OCI-LY3 (cell line): ENCODE measurements around the gene MTHFD2L.

Source experiments
- H2AFZ ChIP-seq: fragments of 200-600, 300-600 bp; shearing (Covaris generic); 2 replicates; pipeline ENCODE4 v1.6.0; 2014; ENCODE audit warnings: antibody characterized with exemption, low read depth, low read length
- H3K27ac ChIP-seq: fragments of 200-600, 300-600 bp; sonication (generic); 2 replicates; pipeline ENCODE4 v1.5.1; 2014; ENCODE audit warnings: mild to moderate bottlenecking, low read length, moderate library complexity, mixed read lengths
- H3K27me3 ChIP-seq: fragments of 200-600, 300-600 bp; sonication (generic); 2 replicates; pipeline ENCODE4 v1.6.1; 2014; ENCODE audit warnings: low read depth, low read length, mixed read lengths
- H3K36me3 ChIP-seq: fragments of 200-600, 300-600 bp; sonication (generic); replicated peaks from 2 replicates; pipeline ENCODE3; 2014; ENCODE audit warnings: low read depth, low read length, mixed read lengths
- H3K4me1 ChIP-seq: fragments of 300-600, 200-600 bp; sonication (generic); 2 replicates; pipeline ENCODE4 v1.6.1; 2014; ENCODE audit warnings: low read length, mixed read lengths
- H3K4me2 ChIP-seq: fragments of 200-600, 300-600 bp; sonication (generic); 2 replicates; pipeline ENCODE4 v1.6.1; 2014; ENCODE audit warnings: low read length, mixed read lengths
- H3K4me3 ChIP-seq: fragments of 300-600, 200-600 bp; sonication (generic); 2 replicates; pipeline ENCODE4 v1.5.1; 2014; ENCODE audit warnings: antibody characterized with exemption, mild to moderate bottlenecking, low read length, moderate library complexity
- H3K79me2 ChIP-seq: fragments of 300-600, 200-600 bp; shearing (Covaris generic); 2 replicates; pipeline ENCODE4 v1.6.1; 2014; ENCODE audit warnings: mild to moderate bottlenecking, low read length, mixed read lengths
- H3K9ac ChIP-seq: fragments of 300-600, 200-600 bp; shearing (Covaris generic); 2 replicates; pipeline ENCODE4 v1.6.0; 2014; ENCODE audit warnings: mild to moderate bottlenecking, low read length, moderate library complexity
- H3K9me3 ChIP-seq: fragments of 200-600, 300-600 bp; shearing (Covaris generic); 2 replicates; pipeline ENCODE4 v1.6.1; 2014; ENCODE audit warnings: low read length, mixed read lengths; ENCODE audit not compliant: insufficient read depth
- H4K20me1 ChIP-seq: fragments of 200-600, 300-600 bp; sonication (generic); 2 replicates; pipeline ENCODE4 v1.6.1; 2016; ENCODE audit warnings: low read length, mixed read lengths; ENCODE audit not compliant: insufficient read depth
- CTCF ChIP-seq: fragments of 200-600, 300-600 bp; sonication (generic); IDR thresholded peaks from 2 replicates; pipeline ENCODE4 v1.5.1; 2014; ENCODE audit warnings: antibody characterized with exemption, low read length, low read depth
- EZH2phosphoT487 ChIP-seq: fragments of 200-600 bp; shearing (Covaris generic); IDR thresholded peaks from 2 replicates; pipeline ENCODE4 v1.6.1; 2018; ENCODE audit warnings: antibody characterized with exemption, mixed run types, low read depth

MTHFD2L gene

GRCh38 chr4:74168841-74169240 is 10.9 kb downstream of the MTHFD2L start:
- Histone ChIP-seq H4K20me1 (no peaks in the 10 kb centered on the region), H3K27me3 (no peaks in the 10 kb centered on the region), H3K4me1 (peaks cover 11% of the 10 kb centered on the region), H3K27ac (no peak overlapping the region), H3K79me2 (peaks cover 6% of the 10 kb centered on the region; the same call in 1 of the 2 replicates), H3K9ac (no peak overlapping the region), H3K36me3 (peaks cover 4% of the 10 kb centered on the region), H3K4me3 (no peak overlapping the region), H3K4me2 (no peak overlapping the region), H3K9me3 (no peaks in the 10 kb centered on the region), H2AFZ (no peak overlapping the region)
- TF ChIP-seq CTCF (no peak), EZH2phosphoT487 (no peak)

- H3K36me3 ChIP-seq: no peaks in the 10 kb centered on the region
- peaks cover 7% of the 10 kb centered on the region for H3K4me1 ChIP-seq
- no peak overlapping the region for H3K27ac ChIP-seq
- H4K20me1 ChIP-seq: no peaks in the 10 kb centered on the region
- no peaks in the 10 kb centered on the region for H3K9me3 ChIP-seq
- no peaks in the 10 kb centered on the region for H3K79me2 ChIP-seq
- no peak overlapping the region for H3K9ac ChIP-seq
- H3K4me2 ChIP-seq: no peak overlapping the region
- no peaks in the 10 kb centered on the region for H3K27me3 ChIP-seq
- TF ChIP-seq EZH2phosphoT487 (no peak), CTCF (no peak)
- H3K4me3 ChIP-seq: no peak overlapping the region
- H2AFZ ChIP-seq: no peak overlapping the region
Measured at GRCh38 chr4:74173321-74173720, 15.4 kb downstream of the MTHFD2L start.

- TF ChIP-seq CTCF (no peak), EZH2phosphoT487 (no peak)
- no peak overlapping the region for H2AFZ ChIP-seq
- H3K9ac ChIP-seq: no peak overlapping the region
- H4K20me1 ChIP-seq: no peaks in the 10 kb centered on the region
- H3K27ac ChIP-seq: no peak overlapping the region
- H3K36me3 ChIP-seq: no peaks in the 10 kb centered on the region
- H3K27me3 ChIP-seq: no peaks in the 10 kb centered on the region
- H3K79me2 ChIP-seq: no peaks in the 10 kb centered on the region
- H3K4me3 ChIP-seq: no peak overlapping the region
- H3K9me3 ChIP-seq: no peaks in the 10 kb centered on the region
- H3K4me2 ChIP-seq: no peak overlapping the region
- peaks cover 7% of the 10 kb centered on the region for H3K4me1 ChIP-seq
Measured at GRCh38 chr4:74174421-74174820, 16.5 kb downstream of the MTHFD2L start.

- H2AFZ ChIP-seq: no peak overlapping the region
- H4K20me1 ChIP-seq: no peaks in the 10 kb centered on the region
- no peak overlapping the region for H3K27ac ChIP-seq
- no peaks in the 10 kb centered on the region for H3K9me3 ChIP-seq
- peaks cover 7% of the 10 kb centered on the region for H3K4me1 ChIP-seq
- H3K4me2 ChIP-seq: no peak overlapping the region
- TF ChIP-seq EZH2phosphoT487: no peak
- no peak for TF ChIP-seq CTCF
- no peak overlapping the region for H3K4me3 ChIP-seq
- H3K79me2 ChIP-seq: no peaks in the 10 kb centered on the region
- no peaks in the 10 kb centered on the region for H3K27me3 ChIP-seq
- H3K36me3 ChIP-seq: no peaks in the 10 kb centered on the region
- H3K9ac ChIP-seq: no peak overlapping the region
Measured at GRCh38 chr4:74174941-74175340, 17.0 kb downstream of the MTHFD2L start.
